Measurements from ENCODE around the gene ISOC1.
A peak's percentile ranks its signal among the peaks of the same experiment; 100 is the strongest.

ISOC1 gene

DNA sequence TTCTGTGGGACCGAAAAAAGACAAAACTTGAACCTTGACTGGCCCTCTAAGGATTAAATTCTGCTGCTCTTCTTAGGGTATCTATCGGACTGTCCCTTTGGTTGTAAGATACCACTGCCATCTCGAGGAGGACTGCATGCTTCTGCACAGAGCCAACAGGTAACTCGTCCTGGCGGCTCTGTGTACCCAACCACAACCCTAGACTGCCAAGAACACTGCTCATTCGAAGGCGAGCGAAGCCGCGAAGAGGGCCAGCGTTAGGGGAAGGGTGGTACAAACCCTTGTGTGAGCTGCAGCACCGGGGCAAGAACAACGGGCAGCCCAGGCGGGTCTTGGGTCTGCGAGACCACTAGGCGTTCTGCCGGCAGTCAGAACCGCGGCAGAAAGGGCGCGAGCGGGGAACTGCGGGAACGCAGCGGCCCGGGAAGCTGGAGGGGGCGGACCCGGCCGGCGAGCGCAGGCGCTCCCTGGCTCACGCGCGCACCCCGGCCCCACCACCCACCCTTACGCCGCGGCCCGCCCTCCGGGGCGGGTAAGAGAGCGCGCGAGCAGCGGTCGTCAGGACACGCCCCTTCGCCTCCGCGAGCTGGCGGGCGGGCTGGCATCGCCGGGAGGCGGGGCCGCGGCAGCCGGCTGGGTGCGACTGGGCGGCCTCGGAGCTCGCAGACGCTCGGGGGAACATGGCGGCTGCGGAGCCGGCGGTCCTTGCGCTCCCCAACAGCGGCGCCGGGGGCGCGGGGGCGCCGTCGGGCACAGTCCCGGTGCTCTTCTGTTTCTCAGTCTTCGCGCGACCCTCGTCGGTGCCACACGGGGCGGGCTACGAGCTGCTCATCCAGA lies at the start of gene ISOC1:
Gene ISOC1, plus strand, starts transcription at position 663 of the 837 bp plus-strand sequence. Its CDS starts 18 bp downstream, at position 681.
- peak; percentile 91 for DNase-seq (ENCODE audit: low read depth)

DNA sequence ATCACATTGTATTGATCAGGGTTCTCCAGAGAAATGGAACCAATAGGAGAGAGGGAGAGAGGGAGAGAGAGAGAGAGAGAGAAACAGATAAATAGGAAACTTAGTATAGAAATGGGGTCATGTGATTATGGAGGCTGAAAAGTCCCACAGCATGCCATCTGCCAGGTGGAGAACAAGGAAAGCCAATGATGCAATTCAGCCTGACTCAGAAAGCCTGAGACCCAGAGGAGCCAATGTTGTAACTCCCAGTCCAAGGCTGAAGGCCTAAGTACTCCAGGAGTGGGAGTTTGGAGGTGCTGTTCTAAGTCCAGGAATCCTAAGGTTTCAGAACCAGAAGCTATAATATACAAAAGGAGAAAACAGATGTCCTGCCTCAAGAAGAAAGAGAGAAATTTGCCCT lies 48.4 kb upstream of the ISOC1 start:
- DNase-seq (ENCODE audit: low read depth) = no peak

- DNase-seq (ENCODE audit: low read depth) = no peak
These were observed 46.0 kb upstream of the ISOC1 start for GRCh38 chr5:129048509-129048908.

DNA sequence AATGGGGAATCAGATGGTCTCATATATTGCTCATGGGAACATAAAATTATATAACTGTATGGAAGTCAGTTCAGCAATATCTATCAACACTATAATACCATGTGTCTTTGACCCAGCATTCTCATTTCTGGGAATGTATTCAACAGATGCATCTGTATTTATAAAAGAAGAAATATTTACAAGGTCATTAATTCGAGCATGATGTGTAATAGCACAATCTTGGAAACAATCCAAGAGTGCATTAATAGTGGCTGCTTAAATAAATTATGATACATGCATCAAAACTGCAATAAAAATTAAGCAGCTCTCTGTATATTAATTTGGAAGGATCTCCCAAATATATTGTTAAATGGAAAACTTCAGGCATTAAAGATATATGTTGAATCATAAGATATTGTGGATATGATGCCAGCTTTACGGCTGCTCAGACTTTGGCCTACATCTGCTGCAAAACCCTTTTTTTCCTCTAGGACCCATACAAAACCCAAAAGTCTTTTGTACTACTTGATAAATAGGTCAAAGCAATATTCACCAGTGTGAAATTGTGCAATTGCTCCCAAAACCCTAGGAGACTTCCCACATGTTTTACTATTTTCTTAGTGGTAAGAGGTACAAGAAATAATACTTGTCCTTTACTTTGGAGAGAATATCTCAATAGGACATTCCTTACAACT lies 45.3 kb upstream of the ISOC1 start:
- DNase-seq (ENCODE audit: low read depth) = no peak

DNA sequence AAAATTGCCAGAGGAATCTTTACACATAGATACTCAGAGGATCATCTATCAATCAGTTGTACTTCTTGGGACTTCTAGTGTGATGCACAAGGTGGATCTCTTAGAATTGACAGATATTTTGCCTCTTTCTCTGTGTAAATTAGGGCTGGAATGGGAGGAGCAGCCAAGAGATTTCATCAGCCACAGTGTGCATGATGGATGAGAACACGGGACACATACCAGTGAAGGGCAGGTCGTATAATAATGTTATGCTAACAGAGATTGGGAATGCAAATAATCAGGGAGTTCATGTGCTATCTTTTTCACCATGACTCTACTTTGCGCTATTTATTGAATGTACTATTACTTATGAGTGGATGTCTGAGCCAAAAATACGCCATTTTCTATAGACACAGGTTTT lies 43.3 kb upstream of the ISOC1 start:
- DNase-seq (ENCODE audit: low read depth) = no peak

GRCh38 chr5:129053438-129053837 lies 41.1 kb upstream of the ISOC1 start:
- DNase-seq (ENCODE audit: low read depth) = no peak

GRCh38 chr5:129057329-129057728 lies 37.2 kb upstream of the ISOC1 start:
- no peak for DNase-seq (ENCODE audit: low read depth)

- DNase-seq (ENCODE audit: low read depth) = no peak
These were observed 32.7 kb upstream of the ISOC1 start for GRCh38 chr5:129061849-129062248.

GRCh38 chr5:129063483-129064113 lies 31.0 kb upstream of the ISOC1 start:
- no peak for DNase-seq (ENCODE audit: low read depth)

DNA sequence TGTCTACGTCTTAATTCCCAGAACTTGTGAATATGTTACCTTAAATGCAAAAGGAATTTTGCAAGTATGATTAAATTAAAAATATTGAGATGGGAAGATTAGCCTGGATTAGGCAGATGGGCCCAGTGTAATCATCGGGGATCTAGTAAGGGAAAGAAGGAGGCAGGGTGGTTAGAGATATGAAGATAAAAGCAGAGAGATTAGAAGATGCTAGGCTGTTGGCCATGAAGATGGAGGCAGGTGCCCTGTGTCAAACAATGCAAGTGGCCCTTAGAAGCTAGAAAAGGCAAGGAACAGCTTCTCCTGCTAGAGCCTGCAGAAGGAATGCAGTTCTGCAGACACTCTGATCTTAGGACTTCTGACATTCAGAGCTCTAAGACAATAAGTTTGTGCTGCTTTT lies 28.8 kb upstream of the ISOC1 start:
- no peak for DNase-seq (ENCODE audit: low read depth)

- DNase-seq (ENCODE audit: low read depth) = no peak
These were observed 26.8 kb upstream of the ISOC1 start for GRCh38 chr5:129067745-129068144.

- no peak for DNase-seq (ENCODE audit: low read depth)
These were observed 25.3 kb upstream of the ISOC1 start for GRCh38 chr5:129069292-129069691.

DNA sequence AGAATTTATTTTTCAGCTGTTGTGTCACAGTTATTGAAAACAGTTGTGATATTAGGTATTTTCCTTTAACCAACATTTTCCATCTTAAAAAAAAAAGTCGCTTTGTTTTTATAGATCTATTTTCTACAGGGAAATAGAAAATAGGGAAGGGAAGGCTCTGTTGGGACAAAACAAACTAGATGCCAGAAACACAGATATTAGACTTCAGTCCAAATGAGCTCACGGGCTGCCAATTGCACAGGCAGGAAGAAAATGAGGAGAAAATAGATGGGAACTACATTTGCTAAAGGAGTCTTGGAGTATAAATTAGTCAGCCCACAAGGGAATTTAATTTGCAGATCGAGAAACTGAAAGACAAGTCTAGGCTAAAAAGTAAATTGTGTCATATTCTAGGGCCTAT lies 21.4 kb upstream of the ISOC1 start:
- DNase-seq (ENCODE audit: low read depth) = no peak

DNA sequence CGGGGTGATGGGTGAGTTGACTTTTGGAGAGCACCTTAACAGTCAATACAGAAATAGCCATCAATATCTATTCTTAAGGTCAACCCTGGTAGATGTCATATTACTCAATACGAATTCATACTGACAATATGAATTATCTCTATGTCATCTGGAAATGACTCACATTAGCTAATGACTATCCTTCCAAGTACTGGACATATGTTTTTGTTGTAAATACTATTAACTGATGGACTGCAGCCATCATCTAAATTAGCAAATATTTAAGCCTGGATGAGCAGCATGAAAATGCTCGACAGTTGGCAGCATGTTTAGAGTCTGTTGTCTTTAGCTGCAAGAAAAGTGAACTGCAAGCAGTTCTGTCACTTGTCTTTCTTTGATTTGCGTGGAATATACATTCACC lies 19.6 kb upstream of the ISOC1 start:
- no peak for DNase-seq (ENCODE audit: low read depth)

- DNase-seq (ENCODE audit: low read depth) = no peak
These were observed 17.0 kb upstream of the ISOC1 start for GRCh38 chr5:129077433-129078075.

GRCh38 chr5:129078247-129078646 lies 16.3 kb upstream of the ISOC1 start:
- DNase-seq (ENCODE audit: low read depth) = no peak

DNA sequence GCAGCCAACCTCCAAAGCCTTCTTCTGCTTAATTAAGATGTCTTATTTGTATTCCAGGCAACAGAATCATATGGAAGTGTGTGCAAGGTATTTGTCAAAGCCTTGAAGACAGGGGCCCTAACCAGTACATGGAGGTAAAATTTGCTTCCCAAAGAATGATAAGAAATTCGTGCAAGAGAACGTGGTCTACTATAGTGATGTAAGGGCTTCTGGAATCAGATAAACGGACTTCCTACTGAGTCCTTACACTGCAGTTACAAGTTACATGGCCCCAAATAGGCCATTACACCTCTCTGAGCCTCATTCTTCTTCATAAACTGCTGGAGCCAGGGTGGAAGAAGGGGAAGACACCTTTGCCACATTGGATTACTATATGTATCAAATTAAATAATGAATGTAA lies 15.9 kb upstream of the ISOC1 start:
- DNase-seq (ENCODE audit: low read depth) = no peak

- no peak for DNase-seq (ENCODE audit: low read depth)
These were observed 15.1 kb upstream of the ISOC1 start for GRCh38 chr5:129079496-129079895.

DNA sequence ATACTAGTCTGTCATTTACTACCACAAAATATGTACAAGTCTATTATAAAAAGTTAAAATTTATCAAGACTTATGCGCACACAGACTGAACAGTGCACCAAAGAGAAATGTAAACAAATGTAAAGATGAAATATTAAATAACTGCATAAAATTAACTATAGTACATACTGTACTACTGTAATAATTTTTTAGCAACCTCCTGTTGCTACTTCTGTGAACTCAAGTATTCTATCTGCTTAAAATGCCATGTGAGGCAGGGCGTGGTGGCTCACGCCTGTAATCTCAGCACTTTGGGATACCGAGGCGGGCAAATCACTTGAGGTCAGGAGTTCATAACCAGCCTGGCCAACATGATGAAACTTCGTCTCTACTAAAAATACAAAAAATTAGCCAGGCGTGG lies 13.8 kb upstream of the ISOC1 start:
- no peak for DNase-seq (ENCODE audit: low read depth)

GRCh38 chr5:129082225-129083136 lies 12.1 kb upstream of the ISOC1 start:
- DNase-seq (ENCODE audit: low read depth) = no peak
